Right lobe of liver (tissue), 4 donors: Measurements from ENCODE around the gene NOS1AP.

ENCODE experiments used
- CTCF ChIP-seq, 4 donors: fragments of 200-600 bp in 3 of 4; fragments of 450-650 bp in 1 of 4; IDR thresholded peaks; one replicate each; pipeline versions ENCODE4 v1.5.1 to v1.8.0; 2016 to 2022; ENCODE audit warnings: antibody characterized with exemption in 4 of 4, mild to moderate bottlenecking in 2 of 4
- POLR2A ChIP-seq: fragments of 450-650 bp; IDR thresholded peaks from one replicate; pipeline ENCODE4 v1.6.1; 2017; ENCODE audit warnings: antibody characterized with exemption, mild to moderate bottlenecking
- donor health status: DM: no; HTN: no; CAD: no.
- donor health status: DM: no; HTN: no; CAD: no.
- donor health status: DM: no; HTN: yes; CAD: no.

GRCh38 chr1:162271972-162272371 is 202.5 kb downstream of the NOS1AP start:
- TF ChIP-seq POLR2A, result no peak
- TF ChIP-seq CTCF (IDR thresholded peaks at IDR 0.05), result no peak
